ENCODE measurements around the gene NR3C2.

The NR3C2 gene

DNA sequence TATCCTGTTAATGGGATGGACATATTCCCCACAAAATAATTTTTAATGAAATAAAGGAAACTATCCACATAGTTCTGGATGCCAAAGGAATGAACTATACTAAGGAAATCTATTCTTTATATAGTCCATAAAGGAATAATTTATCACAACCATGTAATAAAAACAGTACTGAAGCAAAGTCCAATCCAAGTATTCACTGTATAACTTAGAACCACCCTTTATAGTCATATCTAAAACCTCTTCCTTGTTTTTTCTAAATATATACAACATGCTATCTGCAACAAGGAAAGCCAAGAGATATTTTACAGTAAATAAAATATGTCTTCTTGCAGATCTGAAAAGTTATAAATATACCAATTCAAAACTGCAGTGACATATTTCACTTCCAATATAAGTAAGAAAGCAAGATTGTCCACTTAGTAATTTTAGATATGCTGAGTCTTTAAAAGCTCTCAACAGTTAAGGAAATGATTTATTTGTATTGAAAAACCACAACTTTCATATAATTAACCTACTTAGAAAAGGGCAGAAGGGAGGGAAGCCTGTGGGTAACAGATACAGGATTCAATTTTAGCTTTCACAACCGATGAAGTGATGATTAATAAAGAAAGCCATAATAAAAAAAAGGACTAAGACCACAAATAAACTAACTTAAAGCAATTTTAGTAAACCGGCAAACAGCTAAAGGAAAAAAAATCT, 8.0 kb downstream of the NR3C2 start:
- TF ChIP-seq OSR1 (CRISPR knock-in tag; IDR thresholded peaks at IDR 0.05) (no peak), ZNF70 (CRISPR knock-in tag; IDR thresholded peaks at IDR 0.05) (no peak), ISL1 (CRISPR knock-in tag; IDR thresholded peaks at IDR 0.05) (no peak), TOX (CRISPR knock-in tag; IDR thresholded peaks at IDR 0.05; ENCODE audit: borderline replicate concordance) (no peak), ZFP30 (CRISPR knock-in tag; IDR thresholded peaks at IDR 0.05) (no peak), ZNF8 (CRISPR knock-in tag; IDR thresholded peaks at IDR 0.05) (no peak), BACH2 (CRISPR knock-in tag; IDR thresholded peaks at IDR 0.05; ENCODE audit: borderline replicate concordance) (no peak), CSDC2 (CRISPR knock-in tag; IDR thresholded peaks at IDR 0.05) (no peak), TCF4 (CRISPR knock-in tag; IDR thresholded peaks at IDR 0.05; ENCODE audit: borderline replicate concordance) (no peak), SNAI2 (CRISPR knock-in tag; IDR thresholded peaks at IDR 0.05) (no peak), RARB (CRISPR knock-in tag; IDR thresholded peaks at IDR 0.05) (no peak), ARNTL (CRISPR knock-in tag; IDR thresholded peaks at IDR 0.05; ENCODE audit: borderline replicate concordance, low read depth) (no peak), ZC3H10 (CRISPR knock-in tag; IDR thresholded peaks at IDR 0.05) (no peak), PPARA (CRISPR knock-in tag; IDR thresholded peaks at IDR 0.05; ENCODE audit: borderline replicate concordance) (no peak), ZNF565 (CRISPR knock-in tag; conservative IDR thresholded peaks at IDR 0.05; ENCODE audit: low read depth) (no peak)
- TF ChIP-seq, protein P1, sequence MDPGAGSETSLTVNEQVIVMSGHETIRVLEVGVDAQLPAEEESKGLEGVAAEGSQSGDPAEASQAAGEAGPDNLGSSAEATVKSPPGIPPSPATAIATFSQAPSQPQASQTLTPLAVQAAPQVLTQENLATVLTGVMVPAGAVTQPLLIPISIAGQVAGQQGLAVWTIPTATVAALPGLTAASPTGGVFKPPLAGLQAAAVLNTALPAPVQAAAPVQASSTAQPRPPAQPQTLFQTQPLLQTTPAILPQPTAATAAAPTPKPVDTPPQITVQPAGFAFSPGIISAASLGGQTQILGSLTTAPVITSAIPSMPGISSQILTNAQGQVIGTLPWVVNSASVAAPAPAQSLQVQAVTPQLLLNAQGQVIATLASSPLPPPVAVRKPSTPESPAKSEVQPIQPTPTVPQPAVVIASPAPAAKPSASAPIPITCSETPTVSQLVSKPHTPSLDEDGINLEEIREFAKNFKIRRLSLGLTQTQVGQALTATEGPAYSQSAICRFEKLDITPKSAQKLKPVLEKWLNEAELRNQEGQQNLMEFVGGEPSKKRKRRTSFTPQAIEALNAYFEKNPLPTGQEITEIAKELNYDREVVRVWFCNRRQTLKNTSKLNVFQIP (CRISPR knock-in tag; IDR thresholded peaks at IDR 0.05; ENCODE audit: borderline replicate concordance, low read depth), result no peak
- TF ChIP-seq, protein P2, sequence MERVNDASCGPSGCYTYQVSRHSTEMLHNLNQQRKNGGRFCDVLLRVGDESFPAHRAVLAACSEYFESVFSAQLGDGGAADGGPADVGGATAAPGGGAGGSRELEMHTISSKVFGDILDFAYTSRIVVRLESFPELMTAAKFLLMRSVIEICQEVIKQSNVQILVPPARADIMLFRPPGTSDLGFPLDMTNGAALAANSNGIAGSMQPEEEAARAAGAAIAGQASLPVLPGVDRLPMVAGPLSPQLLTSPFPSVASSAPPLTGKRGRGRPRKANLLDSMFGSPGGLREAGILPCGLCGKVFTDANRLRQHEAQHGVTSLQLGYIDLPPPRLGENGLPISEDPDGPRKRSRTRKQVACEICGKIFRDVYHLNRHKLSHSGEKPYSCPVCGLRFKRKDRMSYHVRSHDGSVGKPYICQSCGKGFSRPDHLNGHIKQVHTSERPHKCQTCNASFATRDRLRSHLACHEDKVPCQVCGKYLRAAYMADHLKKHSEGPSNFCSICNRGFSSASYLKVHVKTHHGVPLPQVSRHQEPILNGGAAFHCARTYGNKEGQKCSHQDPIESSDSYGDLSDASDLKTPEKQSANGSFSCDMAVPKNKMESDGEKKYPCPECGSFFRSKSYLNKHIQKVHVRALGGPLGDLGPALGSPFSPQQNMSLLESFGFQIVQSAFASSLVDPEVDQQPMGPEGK (CRISPR knock-in tag; IDR thresholded peaks at IDR 0.05; ENCODE audit: borderline replicate concordance), result no peak
- TF ChIP-seq, protein P3, sequence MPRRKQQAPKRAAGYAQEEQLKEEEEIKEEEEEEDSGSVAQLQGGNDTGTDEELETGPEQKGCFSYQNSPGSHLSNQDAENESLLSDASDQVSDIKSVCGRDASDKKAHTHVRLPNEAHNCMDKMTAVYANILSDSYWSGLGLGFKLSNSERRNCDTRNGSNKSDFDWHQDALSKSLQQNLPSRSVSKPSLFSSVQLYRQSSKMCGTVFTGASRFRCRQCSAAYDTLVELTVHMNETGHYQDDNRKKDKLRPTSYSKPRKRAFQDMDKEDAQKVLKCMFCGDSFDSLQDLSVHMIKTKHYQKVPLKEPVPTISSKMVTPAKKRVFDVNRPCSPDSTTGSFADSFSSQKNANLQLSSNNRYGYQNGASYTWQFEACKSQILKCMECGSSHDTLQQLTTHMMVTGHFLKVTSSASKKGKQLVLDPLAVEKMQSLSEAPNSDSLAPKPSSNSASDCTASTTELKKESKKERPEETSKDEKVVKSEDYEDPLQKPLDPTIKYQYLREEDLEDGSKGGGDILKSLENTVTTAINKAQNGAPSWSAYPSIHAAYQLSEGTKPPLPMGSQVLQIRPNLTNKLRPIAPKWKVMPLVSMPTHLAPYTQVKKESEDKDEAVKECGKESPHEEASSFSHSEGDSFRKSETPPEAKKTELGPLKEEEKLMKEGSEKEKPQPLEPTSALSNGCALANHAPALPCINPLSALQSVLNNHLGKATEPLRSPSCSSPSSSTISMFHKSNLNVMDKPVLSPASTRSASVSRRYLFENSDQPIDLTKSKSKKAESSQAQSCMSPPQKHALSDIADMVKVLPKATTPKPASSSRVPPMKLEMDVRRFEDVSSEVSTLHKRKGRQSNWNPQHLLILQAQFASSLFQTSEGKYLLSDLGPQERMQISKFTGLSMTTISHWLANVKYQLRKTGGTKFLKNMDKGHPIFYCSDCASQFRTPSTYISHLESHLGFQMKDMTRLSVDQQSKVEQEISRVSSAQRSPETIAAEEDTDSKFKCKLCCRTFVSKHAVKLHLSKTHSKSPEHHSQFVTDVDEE (CRISPR knock-in tag; IDR thresholded peaks at IDR 0.05), result no peak
- no peak for ATAC-seq

DNA sequence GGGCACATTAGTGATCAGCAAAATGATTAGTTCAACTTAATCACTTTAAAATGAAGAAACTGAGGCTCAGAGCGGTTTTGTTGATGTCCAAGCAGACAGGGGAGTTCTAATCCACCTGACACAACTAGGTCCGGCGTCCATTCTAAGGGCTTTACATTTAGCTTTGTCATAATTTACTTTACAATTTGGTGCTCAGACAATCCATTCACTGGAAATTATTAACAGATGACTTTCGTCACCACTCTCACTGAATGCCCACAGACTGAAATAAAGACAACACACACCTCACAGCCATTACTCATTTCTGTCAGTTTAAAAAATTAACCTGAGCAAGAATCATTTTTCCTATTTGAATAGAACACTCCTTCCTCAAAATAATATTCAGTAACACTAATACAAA, 10.8 kb downstream of the NR3C2 start:
- no peak for ATAC-seq
- TF ChIP-seq, protein P3 (CRISPR knock-in tag; IDR thresholded peaks at IDR 0.05), result no peak
- TF ChIP-seq, protein P2 (CRISPR knock-in tag; IDR thresholded peaks at IDR 0.05; ENCODE audit: borderline replicate concordance), result no peak
- TF ChIP-seq, protein P1 (CRISPR knock-in tag; IDR thresholded peaks at IDR 0.05; ENCODE audit: borderline replicate concordance, low read depth), result no peak
- TF ChIP-seq GLIS3 (CRISPR knock-in tag; IDR thresholded peaks at IDR 0.05) (no peak), ZC3H10 (CRISPR knock-in tag; IDR thresholded peaks at IDR 0.05) (no peak), ZFP30 (CRISPR knock-in tag; IDR thresholded peaks at IDR 0.05) (no peak), ARNTL (CRISPR knock-in tag; IDR thresholded peaks at IDR 0.05; ENCODE audit: borderline replicate concordance, low read depth) (no peak), TOX (CRISPR knock-in tag; IDR thresholded peaks at IDR 0.05; ENCODE audit: borderline replicate concordance) (no peak), ZNF70 (CRISPR knock-in tag; IDR thresholded peaks at IDR 0.05) (no peak), TCF4 (CRISPR knock-in tag; IDR thresholded peaks at IDR 0.05; ENCODE audit: borderline replicate concordance) (no peak)
- TF ChIP-seq, protein P4, sequence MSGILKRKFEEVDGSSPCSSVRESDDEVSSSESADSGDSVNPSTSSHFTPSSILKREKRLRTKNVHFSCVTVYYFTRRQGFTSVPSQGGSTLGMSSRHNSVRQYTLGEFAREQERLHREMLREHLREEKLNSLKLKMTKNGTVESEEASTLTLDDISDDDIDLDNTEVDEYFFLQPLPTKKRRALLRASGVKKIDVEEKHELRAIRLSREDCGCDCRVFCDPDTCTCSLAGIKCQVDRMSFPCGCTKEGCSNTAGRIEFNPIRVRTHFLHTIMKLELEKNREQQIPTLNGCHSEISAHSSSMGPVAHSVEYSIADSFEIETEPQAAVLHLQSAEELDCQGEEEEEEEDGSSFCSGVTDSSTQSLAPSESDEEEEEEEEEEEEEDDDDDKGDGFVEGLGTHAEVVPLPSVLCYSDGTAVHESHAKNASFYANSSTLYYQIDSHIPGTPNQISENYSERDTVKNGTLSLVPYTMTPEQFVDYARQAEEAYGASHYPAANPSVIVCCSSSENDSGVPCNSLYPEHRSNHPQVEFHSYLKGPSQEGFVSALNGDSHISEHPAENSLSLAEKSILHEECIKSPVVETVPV (CRISPR knock-in tag; IDR thresholded peaks at IDR 0.05), result no peak
- TF ChIP-seq, protein P5, sequence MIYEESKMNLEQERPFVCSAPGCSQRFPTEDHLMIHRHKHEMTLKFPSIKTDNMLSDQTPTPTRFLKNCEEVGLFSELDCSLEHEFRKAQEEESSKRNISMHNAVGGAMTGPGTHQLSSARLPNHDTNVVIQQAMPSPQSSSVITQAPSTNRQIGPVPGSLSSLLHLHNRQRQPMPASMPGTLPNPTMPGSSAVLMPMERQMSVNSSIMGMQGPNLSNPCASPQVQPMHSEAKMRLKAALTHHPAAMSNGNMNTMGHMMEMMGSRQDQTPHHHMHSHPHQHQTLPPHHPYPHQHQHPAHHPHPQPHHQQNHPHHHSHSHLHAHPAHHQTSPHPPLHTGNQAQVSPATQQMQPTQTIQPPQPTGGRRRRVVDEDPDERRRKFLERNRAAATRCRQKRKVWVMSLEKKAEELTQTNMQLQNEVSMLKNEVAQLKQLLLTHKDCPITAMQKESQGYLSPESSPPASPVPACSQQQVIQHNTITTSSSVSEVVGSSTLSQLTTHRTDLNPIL (CRISPR knock-in tag; IDR thresholded peaks at IDR 0.05; ENCODE audit: low read depth), result no peak
